ENCODE measurements around the gene CHRNA4.

The CHRNA4 gene

GRCh38 chr20:63296531-63297299 is 64.4 kb downstream of the CHRNA4 start:
- DNase-seq (ENCODE audit: low read depth) = no peak
- TF ChIP-seq CTCF (IDR thresholded peaks at IDR 0.05; ENCODE audit: control insufficient read depth, extremely low read depth, insufficient read depth) = no peak
- H3K4me3 ChIP-seq (ENCODE audit: low read depth, low read length) = no peak overlapping the region

GRCh38 chr20:63295846-63296245 is 65.3 kb downstream of the CHRNA4 start:
- no peak overlapping the region for H3K4me3 ChIP-seq (ENCODE audit: low read depth, low read length)
- TF ChIP-seq CTCF (IDR thresholded peaks at IDR 0.05; ENCODE audit: control insufficient read depth, extremely low read depth, insufficient read depth) = no peak
- no peak for DNase-seq (ENCODE audit: low read depth)

- no peak for DNase-seq (ENCODE audit: low read depth)
- no peak for TF ChIP-seq CTCF (IDR thresholded peaks at IDR 0.05; ENCODE audit: control insufficient read depth, extremely low read depth, insufficient read depth)
- H3K4me3 ChIP-seq (ENCODE audit: low read depth, low read length) = no peak overlapping the region
These were observed 65.7 kb downstream of the CHRNA4 start for GRCh38 chr20:63295422-63295821.

GRCh38 chr20:63295018-63295417 is 66.1 kb downstream of the CHRNA4 start:
- TF ChIP-seq CTCF (IDR thresholded peaks at IDR 0.05; ENCODE audit: control insufficient read depth, extremely low read depth, insufficient read depth) = no peak
- no peak overlapping the region for H3K4me3 ChIP-seq (ENCODE audit: low read depth, low read length)
- DNase-seq (ENCODE audit: low read depth) = no peak

GRCh38 chr20:63294536-63294900 is 66.6 kb downstream of the CHRNA4 start:
- no peak for TF ChIP-seq CTCF (IDR thresholded peaks at IDR 0.05; ENCODE audit: control insufficient read depth, extremely low read depth, insufficient read depth)
- DNase-seq (ENCODE audit: low read depth) = no peak
- H3K4me3 ChIP-seq (ENCODE audit: low read depth, low read length) = no peak overlapping the region

GRCh38 chr20:63293871-63294535 is 67.1 kb downstream of the CHRNA4 start:
- TF ChIP-seq CTCF (IDR thresholded peaks at IDR 0.05; ENCODE audit: control insufficient read depth, extremely low read depth, insufficient read depth) = no peak
- no peak for DNase-seq (ENCODE audit: low read depth)
- H3K4me3 ChIP-seq (ENCODE audit: low read depth, low read length) = no peak overlapping the region

All from LNCaP clone FGC (cell line).